ENCODE data around the gene TEX54. TPM values are rescaled to one million over a fixed set of nuclear protein-coding genes. Genes with fewer than 3 reads are reported as not detected.

Gene TEX54
- total and polyA plus RNA-seq, 2 of the 13 experiments (the other 11 are each of a cell fraction or from before 2014, with no cell fraction given): not detected

GRCh38 chr11:62880803-62881578 is 48.4 kb upstream of the TEX54 start, which contains the start of gene SLC3A2 (continued):
- peak; percentile 78; the same call in 1 of the 2 replicates for TF ChIP-seq AFF4 (CRISPR knock-in tag; IDR thresholded peaks at IDR 0.05)
- TF ChIP-seq MIER3 (CRISPR knock-in tag; IDR thresholded peaks at IDR 0.05; ENCODE audit: borderline replicate concordance): peak; percentile 77
- no peak; the same call in 1 of the 2 replicates for TF ChIP-seq KDM5B (CRISPR knock-in tag; IDR thresholded peaks at IDR 0.05; ENCODE audit: borderline replicate concordance)
- no peak for TF ChIP-seq MNT (IDR thresholded peaks at IDR 0.05)
- TF ChIP-seq NFAT5 (CRISPR knock-in tag; IDR thresholded peaks at IDR 0.05): peak; percentile 15; the same call in 1 of the 2 replicates
- no peak for TF ChIP-seq ZNF549 (CRISPR knock-in tag; IDR thresholded peaks at IDR 0.05)
- no peak; the same call in 1 of the 2 replicates for TF ChIP-seq ZIK1 (CRISPR knock-in tag; IDR thresholded peaks at IDR 0.05; ENCODE audit: borderline replicate concordance, low read depth)
- TF ChIP-seq ZNF850 (CRISPR knock-in tag; conservative IDR thresholded peaks at IDR 0.05): no peak
- no peak for TF ChIP-seq THYN1 (CRISPR knock-in tag; IDR thresholded peaks at IDR 0.05; ENCODE audit: borderline replicate concordance, low read depth)
- TF ChIP-seq ZZZ3 (CRISPR knock-in tag; IDR thresholded peaks at IDR 0.05; ENCODE audit: borderline replicate concordance): peak; percentile 65; the same call in 1 of the 2 replicates
- TF ChIP-seq SKIL (CRISPR knock-in tag; IDR thresholded peaks at IDR 0.05; ENCODE audit: borderline replicate concordance): peak; percentile 52; the same call in 1 of the 2 replicates
- peak; percentile 77 for TF ChIP-seq ZFY (CRISPR knock-in tag; IDR thresholded peaks at IDR 0.05)
- TF ChIP-seq NBN (conservative IDR thresholded peaks at IDR 0.05): no peak
- TF ChIP-seq SMAD9 (CRISPR knock-in tag; IDR thresholded peaks at IDR 0.05): peak; percentile 90
- 0 out of 2 replicates have a peak, but pooled peaks have one; percentile 56 for TF ChIP-seq KLF15 (CRISPR knock-in tag; IDR thresholded peaks at IDR 0.05; ENCODE audit: borderline replicate concordance)
- no peak for TF ChIP-seq SRF (IDR thresholded peaks at IDR 0.05; ENCODE audit: low read depth, low read length)
